B cell (primary cell): ENCODE measurements around the gene MOSPD2.

Experiments
- CTCF ChIP-seq: fragments of 200-600 bp; IDR thresholded peaks from one replicate; pipeline ENCODE4 v1.8.0; 2022; ENCODE audit warnings: antibody characterized with exemption, mild to moderate bottlenecking
- EZH2 ChIP-seq: IDR thresholded peaks from 2 replicates; pipeline ENCODE4 v1.6.1; 2012; ENCODE audit warnings: borderline replicate concordance, low read depth, mild to moderate bottlenecking, moderate library complexity, low read length; ENCODE audit not compliant: insufficient read depth, poor library complexity, severe bottlenecking

GRCh38 chrX:14936561-14936960 is 63.3 kb downstream of the MOSPD2 start:
- TF ChIP-seq EZH2 (no peak), CTCF (no peak)
